ES-I3 (cell line): ENCODE measurements around the gene NUCB1.

Experiments used
- H3K36me3 ChIP-seq: 2 replicates; pipeline ENCODE4 v1.6.1; 2013; ENCODE audit warnings: mild to moderate bottlenecking, low read length, control low read depth, moderate library complexity; ENCODE audit not compliant: insufficient read depth
- H3K4me1 ChIP-seq: 2 replicates; pipeline ENCODE4 v1.6.1; 2013; ENCODE audit warnings: mild to moderate bottlenecking, control low read depth, low read length; ENCODE audit not compliant: insufficient read depth
- H3K9ac ChIP-seq: 2 replicates; pipeline ENCODE4 v1.6.1; 2013; ENCODE audit warnings: low read depth, mild to moderate bottlenecking, low read length, moderate library complexity
- H3K9me3 ChIP-seq: 2 replicates; pipeline ENCODE4 v1.6.1; 2013; ENCODE audit warnings: mild to moderate bottlenecking, low read length, moderate library complexity; ENCODE audit not compliant: control insufficient read depth, insufficient read depth

The NUCB1 gene

GRCh38 chr19:48899781-48900476 is at the start of gene NUCB1:
Gene NUCB1 (plus strand): TSS chr19:48900312. CDS start chr19:48900797, 485 bp downstream.
- H3K9ac ChIP-seq = peak within 1 kb of the TSS; percentile 65
- H3K4me1 ChIP-seq = no peaks in the 10 kb centered on the region; the same call in 1 of the 2 replicates
- H3K36me3 ChIP-seq = peaks cover 4% of the 10 kb centered on the region
- H3K9me3 ChIP-seq = no peaks in the 10 kb centered on the region

- Histone ChIP-seq H3K9ac (no peak overlapping the region), H3K9me3 (no peaks in the 10 kb centered on the region), H3K36me3 (no peaks in the 10 kb centered on the region), H3K4me1 (no peaks in the 10 kb centered on the region)
Measured at GRCh38 chr19:48852292-48852691, 47.8 kb upstream of the NUCB1 start.

- H3K9me3 ChIP-seq = no peaks in the 10 kb centered on the region
- H3K4me1 ChIP-seq = no peaks in the 10 kb centered on the region
- H3K36me3 ChIP-seq = no peaks in the 10 kb centered on the region
- H3K9ac ChIP-seq = no peak overlapping the region
Measured at GRCh38 chr19:48853483-48853882, 46.6 kb upstream of the NUCB1 start.

- Histone ChIP-seq H3K9me3 (no peaks in the 10 kb centered on the region), H3K36me3 (no peaks in the 10 kb centered on the region), H3K9ac (no peak overlapping the region), H3K4me1 (no peaks in the 10 kb centered on the region)
Measured at GRCh38 chr19:48854103-48854502, 46.0 kb upstream of the NUCB1 start.

GRCh38 chr19:48856921-48857320 is 43.2 kb upstream of the NUCB1 start:
- no peak overlapping the region for H3K9ac ChIP-seq
- H3K4me1 ChIP-seq = 0 out of 2 replicates have a peak, but pooled peaks cover 4% of the 10 kb centered on the region
- H3K36me3 ChIP-seq = no peaks in the 10 kb centered on the region
- H3K9me3 ChIP-seq = no peaks in the 10 kb centered on the region

GRCh38 chr19:48858984-48859710 is 41.0 kb upstream of the NUCB1 start:
- Histone ChIP-seq H3K36me3 (no peaks in the 10 kb centered on the region), H3K4me1 (0 out of 2 replicates have a peak, but pooled peaks cover 4% of the 10 kb centered on the region), H3K9ac (peak overlapping the region; percentile 77; the same call in 1 of the 2 replicates), H3K9me3 (no peaks in the 10 kb centered on the region)

- Histone ChIP-seq H3K9ac (peak overlapping the region; percentile 77; the same call in 1 of the 2 replicates), H3K4me1 (0 out of 2 replicates have a peak, but pooled peaks cover 4% of the 10 kb centered on the region), H3K9me3 (no peaks in the 10 kb centered on the region), H3K36me3 (no peaks in the 10 kb centered on the region)
Measured at GRCh38 chr19:48859711-48860572, 40.2 kb upstream of the NUCB1 start.

GRCh38 chr19:48861313-48861712 is 38.8 kb upstream of the NUCB1 start:
- 0 out of 2 replicates have a peak, but pooled peaks cover 4% of the 10 kb centered on the region for H3K4me1 ChIP-seq

GRCh38 chr19:48862827-48863226 is 37.3 kb upstream of the NUCB1 start:
- Histone ChIP-seq H3K4me1 (peaks cover 4% of the 10 kb centered on the region; the same call in 1 of the 2 replicates), H3K9ac (no peak overlapping the region), H3K36me3 (no peaks in the 10 kb centered on the region), H3K9me3 (no peaks in the 10 kb centered on the region)

More at GRCh38 chr19:48861313-48861712, 38.8 kb upstream of the NUCB1 start:
- Histone ChIP-seq H3K36me3 (no peaks in the 10 kb centered on the region), H3K9ac (no peak overlapping the region), H3K9me3 (no peaks in the 10 kb centered on the region)

GRCh38 chr19:48866692-48867091 is 33.4 kb upstream of the NUCB1 start:
- H3K9ac ChIP-seq = no peak overlapping the region
- H3K9me3 ChIP-seq = no peaks in the 10 kb centered on the region

GRCh38 chr19:48867123-48867745 is 32.9 kb upstream of the NUCB1 start:
- Histone ChIP-seq H3K9me3 (no peaks in the 10 kb centered on the region), H3K9ac (peak overlapping the region; percentile 36; the same call in 1 of the 2 replicates), H3K4me1 (peaks cover 4% of the 10 kb centered on the region; the same call in 1 of the 2 replicates), H3K36me3 (no peaks in the 10 kb centered on the region)

More at GRCh38 chr19:48866692-48867091, 33.4 kb upstream of the NUCB1 start:
- peaks cover 4% of the 10 kb centered on the region; the same call in 1 of the 2 replicates for H3K4me1 ChIP-seq
- no peaks in the 10 kb centered on the region for H3K36me3 ChIP-seq

- no peaks in the 10 kb centered on the region for H3K36me3 ChIP-seq
Measured at GRCh38 chr19:48867746-48868113, 32.4 kb upstream of the NUCB1 start.

GRCh38 chr19:48868114-48868886 is 31.8 kb upstream of the NUCB1 start, which contains the start of gene PLEKHA4:
Gene PLEKHA4 (minus strand): TSS chr19:48868617. CDS start chr19:48867620, 997 bp downstream.
- H3K9me3 ChIP-seq = no peaks in the 10 kb centered on the region
- peaks cover 4% of the 10 kb centered on the region; the same call in 1 of the 2 replicates for H3K4me1 ChIP-seq
- 0 out of 2 replicates have a peak, but pooled peaks cover under 1% of the 10 kb centered on the region for H3K36me3 ChIP-seq
- peak within 1 kb of the TSS; percentile 36 for H3K9ac ChIP-seq

More at GRCh38 chr19:48867746-48868113, 32.4 kb upstream of the NUCB1 start:
- Histone ChIP-seq H3K4me1 (peaks cover 4% of the 10 kb centered on the region; the same call in 1 of the 2 replicates), H3K9ac (peak overlapping the region; percentile 36; the same call in 1 of the 2 replicates), H3K9me3 (no peaks in the 10 kb centered on the region)
